A549 (cell line): ENCODE measurements around the gene SYT1.

Source experiments
- CEBPB ChIP-seq, 2 experiments: fragments of >200 bp in 1 of 2; sonication (Bioruptor Twin) in 1 of 2; formaldehyde crosslinking in 1 of 2; IDR thresholded peaks; 2 replicates each; pipeline ENCODE4 v1.6.1; 2012 to 2016
- CTCF ChIP-seq: fragments of >200 bp; sonication (Bioruptor Twin); formaldehyde crosslinking; IDR thresholded peaks from 3 replicates; pipeline ENCODE4 v1.5.1; 2016
- EP300 ChIP-seq, 2 experiments: fragments of >200 bp; sonication (Bioruptor Twin); formaldehyde crosslinking; IDR thresholded peaks; 2 replicates in 1 of 2; 3 replicates in 1 of 2; pipeline ENCODE4 v1.6.1; 2016 to 2017
- ESRRA ChIP-seq: fragments of 150-350 bp; IDR thresholded peaks from 2 replicates; pipeline ENCODE4 v1.6.1; 2014; ENCODE audit warnings: mild to moderate bottlenecking, low read length, borderline replicate concordance
- FOSL2 ChIP-seq, 2 experiments: fragments of 450-650 bp in 1 of 2; fragments of >200 bp in 1 of 2; sonication (Bioruptor Twin) in 1 of 2; formaldehyde crosslinking; IDR thresholded peaks; 2 replicates each; pipeline versions ENCODE4 v1.5.0 to v1.6.1; 2016 to 2020; ENCODE audit warnings: mild to moderate bottlenecking in 1 of 2, moderate library complexity in 1 of 2
- POLR2A ChIP-seq: IDR thresholded peaks from 2 replicates; pipeline ENCODE4 v1.6.1; 2012; ENCODE audit warnings: mild to moderate bottlenecking, low read length
- POLR2AphosphoS2 ChIP-seq: conservative IDR thresholded peaks from 2 replicates; pipeline ENCODE4 v1.6.1; 2012; ENCODE audit warnings: low read length, improper control_type of control experiment, inconsistent platforms
- RCOR1 ChIP-seq: fragments of 150-350 bp; IDR thresholded peaks from 2 replicates; pipeline ENCODE4 v1.6.1; 2014; ENCODE audit warnings: antibody characterized with exemption, low read length, low read depth
- SMC3 ChIP-seq: fragments of >200 bp; sonication (Bioruptor Twin); formaldehyde crosslinking; IDR thresholded peaks from 3 replicates; pipeline ENCODE4 v1.6.1; 2018; ENCODE audit warnings: inconsistent platforms
- TF ChIP-seq, protein P1 (sequence below): fragments of 450-650 bp; IDR thresholded peaks from 2 replicates; pipeline ENCODE4 v1.6.1; 2014; ENCODE audit warnings: antibody characterized with exemption
- TF ChIP-seq, protein P2 (sequence below): fragments of 200-600 bp; sonication (generic); IDR thresholded peaks from 2 replicates; pipeline ENCODE4 v1.6.1; 2016; ENCODE audit warnings: antibody characterized with exemption, mild to moderate bottlenecking, moderate library complexity

- TF ChIP-seq, protein P1, sequence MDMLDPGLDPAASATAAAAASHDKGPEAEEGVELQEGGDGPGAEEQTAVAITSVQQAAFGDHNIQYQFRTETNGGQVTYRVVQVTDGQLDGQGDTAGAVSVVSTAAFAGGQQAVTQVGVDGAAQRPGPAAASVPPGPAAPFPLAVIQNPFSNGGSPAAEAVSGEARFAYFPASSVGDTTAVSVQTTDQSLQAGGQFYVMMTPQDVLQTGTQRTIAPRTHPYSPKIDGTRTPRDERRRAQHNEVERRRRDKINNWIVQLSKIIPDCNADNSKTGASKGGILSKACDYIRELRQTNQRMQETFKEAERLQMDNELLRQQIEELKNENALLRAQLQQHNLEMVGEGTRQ, result no peak
- TF ChIP-seq POLR2A, result no peak
- no peak for TF ChIP-seq EP300 (IDR thresholded peaks at IDR 0.05)
- no peak for TF ChIP-seq POLR2AphosphoS2
- TF ChIP-seq CTCF, result no peak
- no peak for TF ChIP-seq RCOR1
- TF ChIP-seq CEBPB (IDR thresholded peaks at IDR 0.05), result no peak
- TF ChIP-seq FOSL2 (IDR thresholded peaks at IDR 0.05), result no peak
- no peak for TF ChIP-seq FOSL2 (CRISPR knock-in tag; IDR thresholded peaks at IDR 0.05)
- TF ChIP-seq, protein P2, sequence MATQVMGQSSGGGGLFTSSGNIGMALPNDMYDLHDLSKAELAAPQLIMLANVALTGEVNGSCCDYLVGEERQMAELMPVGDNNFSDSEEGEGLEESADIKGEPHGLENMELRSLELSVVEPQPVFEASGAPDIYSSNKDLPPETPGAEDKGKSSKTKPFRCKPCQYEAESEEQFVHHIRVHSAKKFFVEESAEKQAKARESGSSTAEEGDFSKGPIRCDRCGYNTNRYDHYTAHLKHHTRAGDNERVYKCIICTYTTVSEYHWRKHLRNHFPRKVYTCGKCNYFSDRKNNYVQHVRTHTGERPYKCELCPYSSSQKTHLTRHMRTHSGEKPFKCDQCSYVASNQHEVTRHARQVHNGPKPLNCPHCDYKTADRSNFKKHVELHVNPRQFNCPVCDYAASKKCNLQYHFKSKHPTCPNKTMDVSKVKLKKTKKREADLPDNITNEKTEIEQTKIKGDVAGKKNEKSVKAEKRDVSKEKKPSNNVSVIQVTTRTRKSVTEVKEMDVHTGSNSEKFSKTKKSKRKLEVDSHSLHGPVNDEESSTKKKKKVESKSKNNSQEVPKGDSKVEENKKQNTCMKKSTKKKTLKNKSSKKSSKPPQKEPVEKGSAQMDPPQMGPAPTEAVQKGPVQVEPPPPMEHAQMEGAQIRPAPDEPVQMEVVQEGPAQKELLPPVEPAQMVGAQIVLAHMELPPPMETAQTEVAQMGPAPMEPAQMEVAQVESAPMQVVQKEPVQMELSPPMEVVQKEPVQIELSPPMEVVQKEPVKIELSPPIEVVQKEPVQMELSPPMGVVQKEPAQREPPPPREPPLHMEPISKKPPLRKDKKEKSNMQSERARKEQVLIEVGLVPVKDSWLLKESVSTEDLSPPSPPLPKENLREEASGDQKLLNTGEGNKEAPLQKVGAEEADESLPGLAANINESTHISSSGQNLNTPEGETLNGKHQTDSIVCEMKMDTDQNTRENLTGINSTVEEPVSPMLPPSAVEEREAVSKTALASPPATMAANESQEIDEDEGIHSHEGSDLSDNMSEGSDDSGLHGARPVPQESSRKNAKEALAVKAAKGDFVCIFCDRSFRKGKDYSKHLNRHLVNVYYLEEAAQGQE, result no peak
- no peak for TF ChIP-seq ESRRA
- no peak for TF ChIP-seq SMC3
Observed at GRCh38 chr12:79442396-79442795, 577.8 kb downstream of the SYT1 start.
